Testis (tissue), 3 donors: ENCODE data around the gene SLC35C1. TPM values are rescaled to one million over a fixed set of nuclear protein-coding genes. Genes with fewer than 3 reads are reported as not detected.

Experiments used
- DNase-seq: peaks from one replicate; pipeline ENCODE4 v3.0.0-alpha.2; 2019
- H3K27ac ChIP-seq, 2 donors: fragments of 200-600 bp; sonication (generic); one replicate each; pipeline ENCODE4 v1.5.1; 2019
- H3K27me3 ChIP-seq: fragments of 200-600 bp; sonication (generic); one replicate; pipeline ENCODE4 v1.5.1; 2019
- H3K36me3 ChIP-seq: fragments of 200-600 bp; sonication (generic); one replicate; pipeline ENCODE4 v1.5.1; 2017; ENCODE audit warnings: low read depth; ENCODE audit errors: missing control alignments
- H3K4me1 ChIP-seq: fragments of 200-600 bp; sonication (generic); one replicate; pipeline ENCODE4 v1.5.1; 2019
- H3K4me3 ChIP-seq, 2 donors: fragments of 200-600 bp; sonication (generic); one replicate each; pipeline ENCODE4 v1.5.1; 2017 to 2019
- H3K9me3 ChIP-seq: fragments of 200-600 bp; sonication (generic); one replicate; pipeline ENCODE4 v1.5.1; 2017
- CTCF ChIP-seq, 3 experiments: fragments of 450-650 bp in 2 of 3; fragments of 200-600 bp in 1 of 3; sonication (generic) in 1 of 3; IDR thresholded peaks; one replicate each; pipeline ENCODE4 v1.5.1; 2016 to 2019; ENCODE audit warnings: antibody characterized with exemption in 3 of 3, mild to moderate bottlenecking in 2 of 3, moderate library complexity in 1 of 3
- POLR2A ChIP-seq: fragments of 450-650 bp; IDR thresholded peaks from one replicate; pipeline ENCODE4 v1.6.1; 2017; ENCODE audit warnings: antibody characterized with exemption, mild to moderate bottlenecking, moderate library complexity
- WGBS, 2 donors: methylation state at CpG; one replicate each; pipeline ENCODE4 v1.1.5; 2018; 5-methylcytosine and 5-hydroxymethylcytosine counted together
- intact Hi-C: fragments of 100-400 bp; cut with DNase I; formaldehyde crosslinking; loops from one replicate; pipeline ENCODE4 v1.15.1; 2023; ENCODE audit warnings: low total_unique reads
- polyA plus RNA-seq: library from polyadenylated mRNA; stranded (reverse); fragments of 350-450 nt; fragmentation: Illumina TruSeq; extraction: RNeasy Lipid Tissue Mini Kit (QIAGEN cat#74804); gene quantifications from one replicate; pipeline ENCODE4 v1.2.3, GENCODE V29; 2014; ENCODE audit warnings: low read depth, low replicate concordance; ENCODE audit not compliant: insufficient read depth
- total RNA-seq, 2 donors: library from RNA; depleted of rRNA; stranded (reverse); fragments of >200 nt; gene quantifications; one replicate each; pipeline ENCODE4 v1.2.3, GENCODE V29; 2016

SLC35C1 gene
- total and polyA plus RNA-seq, 3 donors from 2014 or later: 10.4 to 15.7 (median 12.9) TPM

- Histone ChIP-seq H3K27me3 (no peaks in the 10 kb centered on the region), H3K4me3 (no peak overlapping the region), H3K4me1 (no peaks in the 10 kb centered on the region), H3K36me3 (no peaks in the 10 kb centered on the region), H3K27ac (no peak overlapping the region), H3K9me3 (no peaks in the 10 kb centered on the region)
- intact Hi-C loops: no loop called here
- TF ChIP-seq CTCF (IDR thresholded peaks at IDR 0.05) (no peak), POLR2A (no peak)
- 55 to 76% methylated on average over 2 to 3 of the region's 3 CpGs for WGBS, 2 donors
- no peak for DNase-seq
Measured at GRCh38 chr11:45794169-45794568, 10.8 kb upstream of the SLC35C1 start.

GRCh38 chr11:45795379-45795778 lies 9.6 kb upstream of the SLC35C1 start:
- WGBS, 2 donors: 83 to 92% methylated on average over 4 to 5 of the region's 5 CpGs
- intact Hi-C loops: no loop called here
- H3K27me3 ChIP-seq: no peaks in the 10 kb centered on the region
- no peaks in the 10 kb centered on the region for H3K36me3 ChIP-seq
- TF ChIP-seq POLR2A (no peak), CTCF (IDR thresholded peaks at IDR 0.05) (no peak)
- no peak overlapping the region for H3K27ac ChIP-seq
- no peak overlapping the region for H3K4me3 ChIP-seq
- no peaks in the 10 kb centered on the region for H3K9me3 ChIP-seq
- H3K4me1 ChIP-seq: no peaks in the 10 kb centered on the region
- no peak for DNase-seq

GRCh38 chr11:45796461-45796861 lies 8.5 kb upstream of the SLC35C1 start:
- Histone ChIP-seq H3K4me1 (no peaks in the 10 kb centered on the region), H3K36me3 (no peaks in the 10 kb centered on the region), H3K4me3 (no peak overlapping the region), H3K27me3 (no peaks in the 10 kb centered on the region), H3K27ac (no peak overlapping the region), H3K9me3 (no peaks in the 10 kb centered on the region)
- WGBS, 2 donors: 89 to 90% methylated on average over 8 of the region's 8 CpGs
- DNase-seq: no peak
- intact Hi-C loops: no loop called here
- no peak for TF ChIP-seq CTCF (IDR thresholded peaks at IDR 0.05)
- TF ChIP-seq POLR2A: no peak

GRCh38 chr11:45798793-45799441 lies 6.0 kb upstream of the SLC35C1 start:
- H3K4me3 ChIP-seq: no peak overlapping the region
- DNase-seq: no peak
- H3K36me3 ChIP-seq: no peaks in the 10 kb centered on the region
- WGBS, 2 donors: 91 to 93% methylated on average over 7 to 10 of the region's 10 CpGs
- no peak overlapping the region for H3K27ac ChIP-seq
- no peaks in the 10 kb centered on the region for H3K9me3 ChIP-seq
- no peaks in the 10 kb centered on the region for H3K4me1 ChIP-seq
- H3K27me3 ChIP-seq: no peaks in the 10 kb centered on the region
- intact Hi-C loops: no loop called here
- TF ChIP-seq POLR2A (no peak), CTCF (IDR thresholded peaks at IDR 0.05) (no peak)

GRCh38 chr11:45799562-45799961 lies 5.4 kb upstream of the SLC35C1 start:
- intact Hi-C loops: no loop called here
- WGBS, 2 donors: 97 to 98% methylated on average over 3 of the region's 3 CpGs
- DNase-seq: no peak
- no peaks in the 10 kb centered on the region for H3K4me1 ChIP-seq
- no peaks in the 10 kb centered on the region for H3K27me3 ChIP-seq
- H3K4me3 ChIP-seq: no peak overlapping the region
- no peak overlapping the region for H3K27ac ChIP-seq
- no peak for TF ChIP-seq CTCF (IDR thresholded peaks at IDR 0.05)
- no peak for TF ChIP-seq POLR2A
- H3K9me3 ChIP-seq: no peaks in the 10 kb centered on the region
- H3K36me3 ChIP-seq: no peaks in the 10 kb centered on the region
